ENCODE results near the gene RIOK3.

DNA sequence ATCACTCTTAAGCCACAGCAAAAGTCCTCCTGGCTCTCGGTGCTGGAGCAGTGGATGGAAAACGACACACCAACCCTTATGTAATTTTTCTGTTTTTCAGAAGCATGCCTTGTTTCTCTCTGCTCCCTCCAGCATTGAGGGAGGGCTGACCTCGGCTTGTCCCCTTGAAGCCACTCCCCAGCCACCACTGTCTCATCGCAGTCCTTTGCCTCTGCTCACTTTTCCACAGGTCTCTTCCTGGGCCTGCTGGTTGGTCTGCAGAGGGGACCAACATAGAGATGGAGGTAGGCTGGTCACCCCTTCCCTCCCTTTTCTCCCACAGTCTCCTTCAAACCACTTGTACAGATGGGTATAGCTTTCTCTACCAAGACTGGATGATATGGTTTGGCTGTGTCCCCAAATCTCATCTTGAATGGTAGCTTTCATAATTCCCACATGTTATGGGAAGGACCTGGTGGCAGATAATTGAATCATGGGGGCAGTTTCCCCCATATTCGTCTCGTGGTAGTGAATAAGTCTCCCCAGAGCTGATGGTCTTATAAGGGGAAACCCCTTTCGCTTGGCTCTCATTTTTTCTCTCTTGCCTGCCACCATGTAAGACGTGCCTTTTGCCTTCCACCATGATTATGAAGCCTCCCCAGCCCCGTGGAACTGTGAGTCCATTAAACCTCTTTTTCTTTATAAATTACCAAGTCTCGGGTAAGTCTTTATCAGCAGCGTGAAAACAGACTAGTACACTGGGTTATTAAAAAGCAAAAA, 14.3 kb upstream of the RIOK3 start:
- TF ChIP-seq ZFP30 (CRISPR knock-in tag; IDR thresholded peaks at IDR 0.05) (no peak), ARNTL (CRISPR knock-in tag; IDR thresholded peaks at IDR 0.05; ENCODE audit: borderline replicate concordance, low read depth) (no peak)
